Endometrial microvascular endothelial cells (primary cell): ENCODE results near the gene MAP4K3. TPM values are rescaled to one million over a fixed set of nuclear protein-coding genes. Genes with fewer than 3 reads are reported as not detected.
"Not testable (repeated sequence)": the region's sequence is repeated elsewhere in the genome, so short reads cannot be mapped to it uniquely, and the experiment has no call there.

Experiments used
- in situ Hi-C: cut with HindIII; loops from 2 replicates; pipeline ENCODE4 v1.10.0; 2017; ENCODE audit warnings: low sequenced_read_pairs, low pct_unique_long_range_greater_than_20kb; ENCODE audit errors: inconsistent ontology term
- total RNA-seq: library from RNA; depleted of rRNA; stranded (reverse); fragments of >200 nt; gene quantifications from one replicate; pipeline ENCODE4 v1.2.3, GENCODE V29; 2015; ENCODE audit errors: inconsistent ontology term

The MAP4K3 gene
- total RNA-seq, 1 donor from 2014 or later: 12.4 TPM

DNA sequence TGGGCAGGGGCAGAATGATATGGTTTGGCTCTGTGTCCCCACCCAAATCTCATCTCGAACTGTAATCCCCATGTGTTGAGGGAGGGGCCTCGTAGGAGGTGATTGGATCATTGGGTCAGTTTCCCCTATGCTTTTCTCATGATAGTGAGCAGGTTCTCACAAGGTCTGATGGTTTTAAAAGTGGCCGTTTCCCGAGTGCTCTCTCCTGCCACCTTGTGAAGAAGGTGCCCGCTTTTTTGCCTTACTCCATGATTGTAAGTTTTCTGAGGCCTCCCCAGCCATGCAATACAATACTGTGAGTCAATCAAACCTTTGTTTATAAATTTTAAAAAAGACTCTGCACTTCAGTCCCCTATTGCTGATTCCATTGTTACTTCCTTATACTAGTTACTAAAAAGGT lies 110.4 kb downstream of the MAP4K3 start:
- in situ Hi-C loops: no loop called here

DNA sequence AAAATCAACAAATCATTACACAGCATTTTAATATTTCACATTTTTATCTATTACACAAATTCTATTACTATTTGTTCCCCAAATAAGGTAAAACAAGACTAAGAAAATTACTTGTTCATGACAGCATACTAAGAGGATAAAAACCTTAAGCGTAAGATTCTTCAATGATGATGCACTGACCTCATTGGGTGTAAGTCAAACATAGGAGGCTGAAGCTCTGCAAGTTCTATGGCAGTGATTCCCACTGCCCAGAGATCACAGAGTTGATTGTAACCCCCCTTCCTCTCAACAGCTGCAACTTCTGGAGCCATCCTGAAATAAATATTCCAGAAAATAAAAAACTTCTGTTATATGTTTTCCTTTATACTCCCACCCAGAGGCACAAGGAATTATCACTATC lies 111.1 kb downstream of the MAP4K3 start:
- in situ Hi-C loops: no loop called here

DNA sequence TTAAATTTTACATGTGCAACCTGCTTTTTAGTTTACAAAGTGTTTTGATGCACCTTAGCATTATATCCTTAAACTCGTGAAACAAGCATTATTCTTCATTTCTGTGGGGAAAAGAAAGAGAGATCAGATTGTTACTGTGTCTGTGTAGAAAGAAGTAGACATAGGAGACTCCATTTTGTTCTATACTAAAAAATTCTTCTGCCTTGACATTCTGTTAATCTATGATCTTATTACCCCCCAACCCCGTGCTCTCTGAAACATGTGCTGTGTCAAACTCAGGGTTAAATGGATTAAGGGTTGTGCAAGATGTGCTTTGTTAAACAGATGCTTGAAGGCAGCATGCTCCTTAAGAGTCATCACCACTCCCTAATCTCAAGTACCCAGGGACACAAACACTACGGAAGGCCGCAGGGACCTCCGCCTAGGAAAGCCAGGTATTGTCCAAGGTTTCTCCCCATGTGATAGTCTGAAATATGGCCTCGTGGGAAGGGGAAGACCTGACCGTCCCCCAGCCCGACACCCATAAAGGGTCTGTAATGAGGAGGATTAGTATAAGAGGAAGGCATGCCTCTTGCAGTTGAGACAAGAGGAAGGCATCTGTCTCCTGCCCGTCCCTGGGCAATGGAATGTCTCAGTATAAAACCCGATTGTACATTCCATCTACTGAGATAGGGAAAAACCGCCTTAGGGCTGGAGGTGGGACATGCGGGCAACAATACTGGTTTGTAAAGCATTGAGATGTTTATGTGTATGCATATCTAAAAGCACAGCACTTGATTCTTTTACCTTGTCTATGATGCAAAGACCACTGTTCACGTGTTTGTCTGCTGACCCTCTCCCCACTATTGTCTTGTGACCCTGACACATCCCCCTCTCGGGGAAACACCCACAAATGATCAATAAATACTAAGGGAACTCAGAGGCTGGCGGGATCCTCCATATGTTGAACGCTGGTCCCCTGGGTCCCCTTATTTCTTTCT lies 115.7 kb downstream of the MAP4K3 start:
- in situ Hi-C loops: not testable (repeated sequence)

DNA sequence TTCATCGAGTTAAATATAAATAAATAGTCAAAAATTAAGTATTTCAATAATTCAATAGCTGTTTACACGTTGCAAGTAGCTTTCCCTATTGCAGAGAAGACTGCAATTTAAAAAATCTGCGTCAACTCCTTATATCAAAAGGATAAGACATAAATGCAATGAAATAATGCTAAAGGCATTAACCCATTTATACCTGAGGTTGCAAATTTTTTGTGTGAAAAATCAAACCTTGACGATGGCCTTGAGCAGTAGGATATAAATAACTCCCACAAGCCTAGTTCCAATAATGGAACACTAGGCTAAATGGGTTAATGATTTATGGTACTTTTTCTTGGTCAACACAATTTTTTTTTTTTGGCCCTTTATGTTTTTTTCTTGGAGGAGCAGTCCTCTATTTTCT lies 116.9 kb downstream of the MAP4K3 start:
- in situ Hi-C loops: no loop called here

DNA sequence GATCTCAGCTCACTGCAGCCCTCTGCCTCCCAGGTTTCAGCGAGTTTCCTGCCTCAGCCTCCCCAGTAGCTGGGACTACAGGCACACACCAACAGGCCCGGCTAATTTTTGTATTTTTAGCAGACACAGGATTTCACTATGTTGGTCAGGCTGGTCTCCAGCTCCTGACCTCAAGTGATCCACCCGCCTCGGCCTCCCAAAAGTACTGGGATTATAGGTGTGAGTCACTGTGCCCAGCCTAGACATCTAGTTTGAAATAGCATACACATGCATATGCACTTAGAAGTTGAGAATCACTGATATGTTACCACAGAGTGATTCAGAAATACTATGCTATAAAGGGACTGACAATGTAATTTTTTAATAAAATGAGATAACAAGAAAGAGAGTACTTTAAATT lies 123.5 kb downstream of the MAP4K3 start:
- in situ Hi-C loops: no loop called here

DNA sequence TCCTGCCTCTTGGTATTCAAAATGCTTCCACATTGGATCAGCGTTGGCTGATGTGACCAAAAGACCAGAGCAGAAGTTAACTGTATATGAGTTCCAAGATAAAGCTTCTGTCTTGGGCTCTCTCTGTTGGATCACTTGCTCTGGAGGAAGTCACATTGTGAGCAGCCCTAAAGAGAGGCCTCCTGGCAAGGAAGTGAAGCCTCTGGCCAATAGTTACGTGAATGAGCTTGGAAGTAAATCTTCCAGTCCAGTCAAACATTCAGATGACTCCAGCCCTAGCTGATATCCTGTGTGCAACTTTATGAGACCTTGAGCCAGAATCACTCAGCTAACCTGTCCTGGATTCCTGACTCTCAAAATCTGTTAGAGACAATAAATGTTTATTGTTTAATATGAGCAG lies 125.6 kb downstream of the MAP4K3 start:
- in situ Hi-C loops: no loop called here

DNA sequence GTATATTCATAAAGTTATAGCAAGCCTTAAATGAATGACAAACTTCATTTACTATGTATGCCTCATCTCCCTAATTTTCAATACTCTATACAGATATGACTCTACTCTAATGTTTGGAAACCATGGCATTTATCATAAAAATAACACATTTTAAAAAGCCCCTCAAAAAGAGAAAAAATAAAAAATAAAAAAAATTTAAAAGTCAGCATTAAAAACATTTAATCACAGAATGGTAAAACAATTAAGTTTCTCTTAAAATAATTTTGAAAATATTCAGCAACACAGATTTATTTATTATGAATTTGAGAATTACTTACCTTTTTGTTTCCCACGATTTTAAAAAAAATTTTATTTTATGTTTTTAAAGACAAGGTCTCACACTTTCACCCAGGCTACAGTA lies 128.3 kb downstream of the MAP4K3 start:
- in situ Hi-C loops: no loop called here

DNA sequence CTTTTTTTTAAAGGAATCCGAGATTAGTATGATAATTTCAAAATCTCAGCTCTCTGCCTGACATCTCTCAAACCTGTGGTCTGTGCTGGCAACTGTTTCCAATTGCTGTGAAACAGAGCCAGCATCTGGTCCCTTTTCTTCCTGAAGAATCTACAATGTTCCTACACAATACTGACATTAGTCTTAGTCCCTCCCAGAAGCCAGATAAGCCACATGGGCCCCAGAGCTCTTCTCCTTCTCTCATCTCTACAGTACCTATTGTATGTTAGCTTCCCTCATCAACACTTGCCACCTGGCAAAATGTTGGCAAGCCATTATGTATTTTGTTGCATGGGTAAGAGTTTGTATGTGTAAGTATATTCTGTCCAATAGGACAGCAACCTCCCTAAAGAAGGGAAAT lies 130.5 kb downstream of the MAP4K3 start:
- in situ Hi-C loops: no loop called here

DNA sequence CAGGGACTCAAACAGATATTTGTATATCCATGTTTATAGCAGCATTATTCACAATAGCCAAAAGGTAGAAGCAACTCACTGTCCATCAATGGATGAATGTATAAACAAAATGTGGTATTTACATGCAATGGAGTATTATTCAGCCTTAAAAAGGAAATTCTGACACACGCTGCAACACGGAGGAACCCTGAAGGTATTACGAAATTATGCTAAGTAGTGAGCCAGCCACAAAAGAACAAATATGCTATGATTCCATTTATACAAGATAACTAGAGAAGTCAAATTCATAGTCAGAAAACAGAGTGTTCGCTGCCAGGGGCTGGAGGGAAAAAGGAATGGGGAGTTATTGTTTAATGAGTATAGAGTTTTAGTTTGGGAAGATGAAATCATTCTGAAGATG lies 132.4 kb downstream of the MAP4K3 start:
- in situ Hi-C loops: no loop called here

DNA sequence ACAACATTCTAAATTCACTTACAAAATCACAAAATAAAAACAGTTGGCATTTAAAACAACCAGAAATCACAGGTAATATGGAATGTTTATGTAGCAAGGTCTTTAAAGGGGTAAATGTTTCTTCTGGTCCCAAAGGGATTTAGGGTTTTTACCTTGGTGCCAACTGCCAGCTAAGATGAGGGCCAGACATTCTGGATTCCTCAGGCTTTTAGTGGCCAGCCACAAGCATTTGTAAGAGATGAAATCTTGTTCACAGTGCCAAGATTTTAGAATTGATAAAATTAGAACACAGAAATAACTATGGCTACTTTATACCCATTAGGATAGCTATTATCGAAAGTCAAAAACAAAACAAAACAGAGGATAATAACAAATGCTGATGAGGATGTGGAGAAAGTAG lies 132.9 kb downstream of the MAP4K3 start:
- in situ Hi-C loops: no loop called here

DNA sequence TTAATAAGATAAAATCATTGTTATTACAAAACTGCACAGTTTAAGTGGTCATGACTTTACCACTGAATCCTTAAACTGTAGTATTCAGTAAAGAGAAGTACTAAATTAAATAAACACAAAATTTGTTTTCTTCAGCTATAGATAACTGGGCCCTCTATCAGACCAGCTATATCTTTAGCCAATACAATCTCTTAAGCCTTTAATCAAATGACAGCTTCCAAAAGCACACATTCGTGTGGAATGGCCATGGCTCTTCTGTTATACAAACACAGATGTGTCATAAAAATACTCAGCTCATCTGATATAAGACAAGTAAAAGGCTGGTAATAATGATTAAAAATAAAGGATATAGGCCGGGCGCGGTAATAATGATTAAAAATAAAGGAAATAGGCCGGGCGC lies 135.7 kb downstream of the MAP4K3 start:
- in situ Hi-C loops: no loop called here

DNA sequence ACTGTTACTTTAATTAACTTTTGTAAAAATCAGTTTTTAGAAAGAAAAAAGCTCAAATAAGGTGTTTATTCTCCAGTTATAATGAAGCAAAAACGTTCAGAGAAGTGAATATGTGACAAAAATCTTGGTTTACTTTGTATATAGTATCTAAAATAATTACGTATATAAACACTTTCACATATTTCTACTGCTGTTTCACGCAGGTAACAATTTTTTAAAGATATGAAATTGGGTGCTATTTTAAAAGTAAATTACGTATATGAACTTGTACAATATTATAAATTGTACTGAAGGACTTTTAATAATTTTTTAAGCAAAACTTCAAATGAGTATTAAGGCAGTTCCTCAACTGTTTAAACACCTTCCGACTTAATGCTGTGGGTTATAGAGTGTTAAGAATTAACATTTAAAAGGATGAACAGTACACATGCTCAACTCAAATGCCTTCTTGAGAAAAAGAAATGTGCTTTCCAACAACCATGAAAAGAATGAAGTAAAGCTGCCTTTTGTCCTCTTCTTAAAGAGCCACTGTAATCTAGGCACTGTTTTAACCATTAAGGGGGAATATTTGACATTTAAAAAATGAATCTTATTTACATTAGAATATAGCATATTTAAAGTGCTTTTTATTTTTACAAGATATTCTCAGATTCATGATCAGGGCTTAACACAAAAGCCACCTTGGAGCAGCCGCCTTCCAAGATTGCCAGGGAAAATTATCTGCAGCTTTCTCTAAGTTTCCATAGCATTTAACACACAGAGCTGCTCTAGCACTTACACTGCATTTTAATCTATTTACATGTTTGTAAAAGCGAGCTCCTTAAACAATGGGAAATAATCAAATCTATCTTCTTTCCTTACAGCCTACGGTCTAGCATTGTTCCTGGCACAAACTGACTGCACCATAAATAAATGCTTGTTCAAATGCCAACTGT lies 136.8 kb downstream of the MAP4K3 start:
- in situ Hi-C loops: no loop called here

DNA sequence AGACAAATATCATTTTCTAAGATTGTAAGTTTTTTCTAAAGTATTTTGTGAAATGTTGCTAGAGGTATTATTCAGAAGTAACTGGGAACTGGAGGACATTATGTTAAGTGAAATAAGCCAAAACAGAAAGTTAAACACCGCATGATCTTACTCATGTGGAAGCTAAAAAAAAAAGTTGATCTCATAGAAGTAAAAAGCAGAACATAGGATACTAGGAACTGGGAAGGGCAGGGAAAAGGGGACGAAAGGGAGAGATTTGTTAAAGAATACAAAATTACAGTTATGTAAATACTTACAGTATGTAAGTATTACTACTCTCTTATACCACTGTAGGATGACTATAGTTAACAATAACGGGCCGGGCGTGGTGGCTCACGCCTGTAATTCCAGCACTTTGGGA lies 146.7 kb downstream of the MAP4K3 start:
- in situ Hi-C loops: no loop called here

DNA sequence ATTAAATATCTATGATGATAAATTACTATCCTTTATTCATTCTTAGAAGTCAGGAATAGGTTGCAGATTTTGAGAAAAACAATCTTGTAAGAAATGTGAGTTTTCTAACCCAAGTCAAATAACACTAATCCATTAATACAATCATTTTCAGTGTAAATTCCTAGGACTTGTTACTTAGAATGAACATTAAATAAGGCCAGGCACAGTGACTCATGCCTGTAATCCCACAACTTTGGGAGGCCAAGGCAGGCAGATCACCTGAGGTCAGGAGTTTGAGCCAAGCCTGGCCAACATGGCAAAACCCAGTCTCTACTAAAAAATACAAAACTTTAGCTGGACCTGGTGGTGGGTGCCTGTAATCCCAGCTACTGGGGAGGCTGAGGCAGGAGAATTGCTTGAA lies 147.5 kb downstream of the MAP4K3 start:
- in situ Hi-C loops: no loop called here

DNA sequence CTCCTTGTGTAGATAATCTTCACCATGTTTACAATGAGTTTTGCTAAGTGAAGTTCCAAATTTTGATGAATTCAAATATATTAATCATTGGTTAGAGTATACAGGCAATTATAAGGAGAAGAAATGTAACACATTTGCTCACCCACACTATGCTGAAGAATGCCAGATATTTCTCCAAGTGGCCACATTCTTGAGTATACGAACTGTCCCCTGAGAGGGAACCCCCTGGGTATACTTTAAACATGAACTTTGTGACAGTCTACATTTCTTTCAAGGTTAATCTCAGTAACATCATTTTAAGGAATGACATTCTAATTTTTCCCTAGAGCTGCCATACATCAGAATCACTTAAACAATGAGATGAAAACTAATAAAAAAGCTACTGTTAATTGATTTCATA lies 153.5 kb downstream of the MAP4K3 start:
- in situ Hi-C loops: no loop called here

DNA sequence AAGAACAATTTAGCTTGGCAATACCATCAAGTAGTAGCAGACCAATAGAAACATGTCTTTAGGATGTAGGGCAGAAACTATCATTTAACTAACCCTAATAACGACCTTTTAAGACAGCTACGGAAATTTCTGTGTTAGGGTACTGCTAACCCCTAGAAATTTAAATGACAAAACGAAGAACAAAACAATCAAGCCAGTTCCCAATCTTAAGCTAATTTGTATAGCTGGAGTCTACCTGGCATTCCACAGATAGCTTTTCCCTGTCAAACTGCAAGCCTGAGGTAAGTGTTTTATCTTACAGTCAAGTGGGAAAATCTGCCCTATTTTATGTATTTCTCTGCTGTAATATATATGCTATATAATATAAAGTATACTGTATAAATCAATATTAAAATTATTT lies 155.7 kb downstream of the MAP4K3 start:
- in situ Hi-C loops: no loop called here

DNA sequence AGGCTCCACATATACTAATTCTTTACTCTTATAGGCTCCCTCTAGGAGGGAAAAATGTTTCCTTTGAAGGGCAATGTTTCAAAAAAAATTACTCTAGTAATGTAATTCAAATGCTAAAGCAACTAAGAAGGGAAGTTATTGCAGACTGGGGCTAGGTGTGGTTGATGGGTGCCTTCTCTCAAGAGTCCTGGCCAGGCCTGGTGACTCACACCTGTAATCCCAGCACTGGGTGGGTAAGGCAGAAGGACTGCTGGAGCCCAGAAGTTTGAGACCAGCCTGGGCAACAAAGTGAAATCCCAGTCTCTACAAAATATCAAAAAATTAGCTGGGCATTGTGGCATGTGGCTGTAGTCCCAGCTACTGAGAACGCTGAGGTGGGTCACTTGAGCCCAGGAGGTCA lies 162.1 kb downstream of the MAP4K3 start:
- in situ Hi-C loops: no loop called here

DNA sequence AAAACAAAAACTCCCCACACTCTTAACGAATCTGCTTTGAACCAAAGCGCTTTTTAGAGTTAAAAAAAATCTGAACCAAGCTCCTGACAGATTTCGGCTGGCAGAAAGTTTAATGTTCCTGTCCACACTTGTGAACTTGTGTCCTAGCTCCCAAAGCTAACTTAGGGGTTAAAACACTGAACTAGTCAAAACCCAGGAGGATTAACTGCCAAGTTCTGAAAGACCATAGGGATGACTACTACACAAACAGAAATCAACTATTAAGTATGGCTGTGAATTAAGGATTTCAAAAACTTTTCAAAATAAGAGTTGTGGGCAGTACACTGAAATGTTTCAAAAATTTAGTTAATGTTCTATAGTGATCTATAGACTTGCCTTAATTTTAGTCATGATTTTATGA lies 167.1 kb downstream of the MAP4K3 start:
- in situ Hi-C loops: no loop called here

DNA sequence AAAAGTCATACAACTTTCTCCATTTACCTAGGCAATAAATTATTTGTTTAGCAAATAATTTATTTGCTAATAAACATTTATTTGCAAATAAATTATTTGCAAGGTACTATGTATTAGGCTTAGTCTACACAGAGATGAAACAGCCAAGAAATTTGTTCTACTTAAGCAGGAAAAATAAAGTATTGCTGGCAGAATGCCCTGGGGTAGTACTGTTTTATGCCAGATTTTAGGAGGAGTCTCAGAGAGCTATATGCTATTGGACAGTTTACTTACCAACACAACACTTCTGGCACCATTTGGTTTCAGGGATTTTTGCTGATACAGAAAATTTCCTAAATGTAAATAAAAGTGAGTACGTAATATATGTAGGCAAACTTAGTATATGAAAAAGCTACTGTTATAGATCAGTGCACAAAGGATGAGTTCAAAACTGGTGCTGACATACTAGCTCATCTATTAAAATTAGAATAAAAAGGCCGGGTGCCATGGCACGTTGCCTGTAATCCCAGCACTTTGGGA lies 170.1 kb downstream of the MAP4K3 start:
- in situ Hi-C loops: no loop called here
